ENCODE data around the gene CAPN12.

CAPN12 gene

DNA sequence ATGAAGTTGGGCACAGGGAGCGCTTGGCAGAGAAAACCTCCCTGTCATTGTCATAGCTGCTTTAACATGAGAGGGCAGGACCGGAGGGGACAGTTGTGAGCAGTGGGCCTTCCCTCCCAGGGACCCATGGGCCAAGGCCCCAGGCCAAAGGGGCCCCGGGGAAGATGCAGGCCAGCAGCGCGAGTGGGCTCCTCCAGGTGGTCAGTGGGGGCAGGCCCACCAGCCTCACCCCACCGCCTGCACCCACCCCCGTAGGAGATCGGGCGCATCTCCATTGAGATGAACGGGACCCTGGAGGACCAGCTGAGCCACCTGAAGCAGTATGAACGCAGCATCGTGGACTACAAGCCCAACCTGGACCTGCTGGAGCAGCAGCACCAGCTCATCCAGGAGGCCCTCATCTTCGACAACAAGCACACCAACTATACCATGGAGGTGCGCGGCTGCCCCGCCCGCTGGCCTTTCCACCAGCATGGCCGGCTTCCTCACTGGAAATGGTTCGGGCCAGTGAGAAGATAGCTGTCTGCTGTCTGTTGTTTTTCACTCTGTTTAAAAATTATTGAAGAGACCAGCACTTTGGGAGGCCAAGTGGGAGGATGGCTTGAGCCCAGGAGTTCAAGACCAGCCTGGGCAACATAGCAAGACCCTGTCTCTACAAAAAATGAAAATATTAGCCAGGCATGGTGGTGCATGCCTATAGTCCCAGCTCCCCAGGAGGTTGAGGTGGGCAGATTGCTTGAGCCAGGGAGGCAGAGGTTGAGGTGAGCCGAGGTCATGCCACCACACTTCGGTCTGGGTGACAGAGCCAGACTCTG, 18.6 kb downstream of the CAPN12 start:
- DNase-seq, result no peak

DNA sequence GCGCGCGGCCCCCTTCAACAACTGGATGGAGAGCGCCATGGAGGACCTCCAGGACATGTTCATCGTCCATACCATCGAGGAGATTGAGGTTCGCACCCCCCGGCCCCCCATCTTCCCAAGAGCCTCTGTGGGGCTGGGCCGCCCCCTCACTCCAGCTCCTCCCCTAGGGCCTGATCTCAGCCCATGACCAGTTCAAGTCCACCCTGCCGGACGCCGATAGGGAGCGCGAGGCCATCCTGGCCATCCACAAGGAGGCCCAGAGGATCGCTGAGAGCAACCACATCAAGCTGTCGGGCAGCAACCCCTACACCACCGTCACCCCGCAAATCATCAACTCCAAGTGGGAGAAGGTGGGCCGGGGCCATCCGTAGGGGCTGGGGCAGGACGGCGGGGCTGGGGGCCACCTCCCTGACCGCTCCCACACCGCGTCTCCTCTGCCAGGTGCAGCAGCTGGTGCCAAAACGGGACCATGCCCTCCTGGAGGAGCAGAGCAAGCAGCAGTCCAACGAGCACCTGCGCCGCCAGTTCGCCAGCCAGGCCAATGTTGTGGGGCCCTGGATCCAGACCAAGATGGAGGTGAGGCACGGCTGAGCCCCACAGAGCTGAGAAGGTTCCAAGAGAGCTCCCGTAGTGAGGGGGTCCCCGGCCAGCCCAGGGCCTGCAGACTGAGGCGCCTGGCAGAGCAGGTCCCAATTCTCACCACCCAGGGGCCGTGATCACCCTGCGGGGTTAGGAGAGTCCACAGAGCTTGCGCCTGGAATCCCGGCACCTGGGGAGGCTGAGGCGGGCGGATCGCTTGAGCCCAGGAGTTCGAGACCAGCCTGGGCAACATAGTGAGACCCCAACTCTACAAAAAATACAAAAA, 20.1 kb downstream of the CAPN12 start:
- DNase-seq, result no peak

DNA sequence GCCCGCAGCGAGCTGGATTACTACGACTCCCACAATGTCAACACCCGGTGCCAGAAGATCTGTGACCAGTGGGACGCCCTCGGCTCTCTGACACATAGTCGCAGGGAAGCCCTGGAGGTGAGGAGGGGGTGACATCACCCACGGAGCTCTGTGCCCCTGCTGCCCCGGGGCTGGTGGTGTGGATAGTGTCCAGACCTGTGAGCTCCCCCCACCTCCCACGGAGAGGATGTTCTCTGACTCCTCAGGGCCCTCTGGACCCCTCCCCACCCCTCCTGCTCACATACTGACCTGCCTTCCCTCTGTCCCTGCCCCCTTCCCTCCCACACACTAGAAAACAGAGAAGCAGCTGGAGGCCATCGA, 20.7 kb downstream of the CAPN12 start:
- DNase-seq, result no peak

DNA sequence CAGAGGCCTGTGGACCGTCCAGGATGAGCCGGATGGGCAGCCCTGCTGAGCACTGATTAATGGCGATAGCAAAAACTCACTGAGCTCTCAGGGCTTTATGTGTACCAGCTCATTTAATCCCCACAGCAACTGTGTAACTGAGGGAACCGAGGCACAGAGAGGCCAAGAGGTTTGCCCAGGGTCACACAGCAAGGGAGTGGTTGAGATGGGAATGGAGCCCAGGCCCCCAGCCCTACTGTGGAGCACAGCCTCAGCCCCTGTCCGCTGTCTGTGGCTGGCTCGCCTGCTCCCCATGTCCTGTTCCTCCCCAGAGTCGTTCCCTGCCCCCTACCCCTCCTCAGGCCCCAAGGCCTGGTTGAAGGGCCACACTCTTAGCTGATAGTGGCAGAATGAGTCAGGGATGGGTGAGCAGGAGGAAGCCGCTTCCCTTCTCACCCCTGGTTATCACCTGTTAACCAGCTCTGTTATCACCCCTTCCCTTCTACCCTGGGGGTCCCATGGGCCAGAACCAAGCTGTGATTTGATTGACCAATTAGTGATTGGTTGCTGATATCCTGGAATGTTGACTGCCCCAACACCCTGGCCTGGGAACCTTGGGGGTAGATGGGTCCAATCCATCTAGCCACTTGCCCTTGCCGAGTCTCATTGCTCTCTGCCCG, 21.2 kb downstream of the CAPN12 start:
- no peak for DNase-seq

DNA sequence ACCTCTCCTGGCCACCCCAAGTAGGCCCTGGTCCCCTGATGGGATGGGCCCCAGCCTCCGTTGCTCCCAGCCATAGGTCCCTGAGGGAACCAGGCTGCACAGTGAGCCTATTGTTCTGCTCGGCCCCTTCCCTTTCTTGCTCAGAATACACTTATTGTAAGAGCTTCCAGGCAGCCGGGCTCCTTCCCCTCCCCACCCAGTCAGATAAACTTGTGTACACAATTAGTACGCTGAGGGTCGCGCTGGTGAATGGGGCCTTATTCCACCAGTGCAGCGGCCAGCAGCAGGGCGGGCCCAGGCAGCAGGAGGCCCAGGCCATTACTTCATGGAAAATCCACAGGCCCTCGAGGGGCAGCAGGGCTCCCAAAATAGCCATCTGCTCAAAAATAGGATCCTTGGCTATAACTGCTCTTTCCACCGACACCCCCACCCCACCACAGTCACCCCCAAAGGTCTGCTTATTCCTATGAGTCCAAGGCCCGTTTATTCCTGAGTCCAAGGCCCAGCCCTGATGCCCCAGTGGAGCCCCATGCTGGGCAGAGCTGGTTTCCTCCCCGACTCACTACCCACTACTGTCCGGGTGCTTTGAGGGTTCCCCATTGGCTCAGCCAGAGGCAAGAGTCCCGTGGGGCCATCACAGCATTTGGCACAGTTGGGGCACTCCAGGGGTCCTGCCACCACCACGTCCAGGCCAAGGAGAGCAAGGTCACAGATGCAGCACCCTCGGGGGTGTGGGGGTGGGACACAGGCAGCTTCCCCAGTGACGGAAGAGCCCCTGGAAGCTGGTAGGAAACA, 22.1 kb downstream of the CAPN12 start:
- no peak for DNase-seq

DNA sequence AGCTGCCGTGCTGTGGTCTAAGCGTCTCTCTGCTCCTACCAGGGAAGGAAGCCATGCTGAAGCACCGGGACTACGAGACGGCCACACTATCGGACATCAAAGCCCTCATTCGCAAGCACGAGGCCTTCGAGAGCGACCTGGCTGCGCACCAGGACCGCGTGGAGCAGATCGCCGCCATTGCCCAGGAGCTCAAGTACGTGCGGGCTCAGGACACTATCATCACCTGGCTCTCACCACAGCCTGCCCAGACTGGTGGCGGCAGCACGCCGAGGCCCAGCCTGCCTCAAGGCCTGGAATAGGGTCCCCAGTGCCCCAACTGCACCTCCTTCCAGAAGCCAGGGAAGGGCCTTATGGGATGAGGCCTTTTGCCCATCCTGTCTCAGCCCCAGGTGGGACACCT, 22.8 kb downstream of the CAPN12 start:
- DNase-seq, result no peak

DNA sequence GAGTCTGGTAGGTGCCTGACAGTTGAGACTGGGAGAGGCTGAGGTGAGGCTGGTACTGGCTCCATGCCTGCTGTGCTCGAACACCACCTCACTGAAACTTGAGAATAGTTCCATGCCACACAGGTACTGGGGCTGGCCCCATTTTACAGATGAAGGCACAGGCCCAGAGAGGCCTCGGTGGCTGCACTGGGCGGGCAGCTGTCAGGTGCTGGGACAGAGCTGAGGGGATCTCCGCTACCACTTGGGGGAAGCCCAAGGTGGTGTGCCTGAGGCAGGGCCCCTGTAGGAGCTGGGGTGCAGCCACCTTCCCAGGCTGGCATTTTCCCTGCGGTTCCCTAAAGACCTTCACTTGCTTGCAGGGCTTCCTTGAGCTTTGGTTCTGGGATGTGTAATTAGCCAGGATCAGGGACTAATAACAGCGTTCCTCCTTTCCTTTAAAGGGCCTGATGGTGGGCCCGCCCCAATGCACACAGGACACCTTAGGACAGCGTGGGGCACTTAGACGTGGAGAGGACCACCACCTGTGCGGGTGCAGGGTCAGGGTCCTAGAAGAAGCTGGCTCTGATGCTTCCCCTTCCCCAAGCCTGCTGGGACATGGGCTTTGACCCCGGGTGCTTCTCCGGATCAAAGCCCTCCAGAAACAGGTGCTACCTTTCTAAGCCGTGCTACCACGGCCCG, 23.6 kb downstream of the CAPN12 start:
- DNase-seq, result no peak

DNA sequence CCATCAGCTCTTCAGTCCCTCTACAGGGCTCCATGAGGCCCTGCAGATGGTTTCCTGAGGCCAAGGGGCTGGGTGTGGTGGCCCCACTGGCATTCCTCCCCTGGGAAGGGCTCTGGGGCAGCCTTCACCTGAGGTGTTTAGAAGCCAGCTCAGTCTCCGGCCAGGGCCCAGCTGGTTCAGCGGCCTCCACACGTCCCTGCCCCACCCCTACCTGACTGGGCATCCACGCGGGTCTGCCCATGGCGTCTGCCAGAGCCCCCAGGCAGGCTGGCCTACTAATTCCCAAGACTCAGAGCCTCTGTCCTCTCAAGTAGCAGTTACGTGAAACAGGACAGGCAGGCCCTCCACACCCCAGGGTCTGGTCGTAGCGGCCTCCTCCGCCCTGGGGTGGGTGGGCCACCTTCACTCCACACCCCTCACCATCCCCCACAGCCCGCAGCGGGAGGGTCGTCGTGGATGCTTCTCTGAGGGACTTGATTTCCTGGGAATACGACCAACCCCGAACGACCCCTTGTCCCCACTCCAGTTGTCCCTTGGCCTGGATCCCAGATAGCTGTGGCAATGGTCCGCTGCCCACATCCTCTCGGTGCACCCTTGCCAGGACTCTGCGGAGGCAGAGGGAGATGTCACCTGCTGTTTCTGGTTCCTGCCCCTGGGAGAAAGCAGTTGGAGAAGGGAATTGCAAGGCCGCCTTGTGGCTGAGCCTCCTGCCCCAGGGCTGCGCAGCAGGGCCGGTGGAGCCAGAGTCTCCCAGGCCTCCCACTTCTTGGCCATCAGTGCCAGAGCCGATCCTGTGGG, 24.3 kb downstream of the CAPN12 start:
- DNase-seq, result no peak

DNA sequence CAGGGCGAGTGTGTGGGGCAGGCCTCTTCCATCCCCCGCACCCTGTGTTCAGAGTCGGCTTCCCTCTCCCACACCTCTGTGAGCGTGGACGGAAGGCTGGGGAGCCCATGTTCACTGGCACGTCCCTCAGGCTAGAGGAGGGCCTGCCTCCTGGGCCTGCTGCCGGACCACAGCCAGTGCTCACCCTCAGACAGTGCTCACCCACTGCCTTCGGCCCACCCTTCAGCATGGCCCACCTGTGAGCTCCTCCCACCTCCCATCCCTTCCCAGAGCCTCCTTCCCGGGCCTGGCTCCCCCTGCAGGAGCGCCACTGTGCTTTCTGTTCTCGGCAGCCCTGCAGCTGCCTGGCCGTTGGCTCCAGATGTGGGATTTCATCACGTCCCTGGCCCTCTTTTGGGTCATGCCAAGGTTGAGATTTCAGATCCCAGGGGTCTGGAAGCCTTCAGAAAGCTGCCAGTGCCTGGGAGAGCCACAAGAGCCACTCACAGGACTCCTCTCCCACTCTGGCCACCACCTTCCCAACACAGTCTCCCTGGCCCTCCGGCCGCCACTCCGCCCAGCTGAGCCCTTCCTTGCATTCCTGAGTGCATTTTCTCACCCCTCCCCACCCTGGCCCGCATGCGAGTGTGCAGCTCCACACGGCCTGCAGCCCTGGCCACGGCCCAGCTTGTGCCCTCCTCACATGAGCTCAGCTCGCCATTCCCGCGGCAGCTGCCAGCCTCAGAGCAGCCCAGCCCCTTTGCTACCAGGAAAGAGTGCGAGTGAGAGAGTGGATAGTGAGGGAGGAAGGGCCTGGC, 25.3 kb downstream of the CAPN12 start:
- no peak for DNase-seq

DNA sequence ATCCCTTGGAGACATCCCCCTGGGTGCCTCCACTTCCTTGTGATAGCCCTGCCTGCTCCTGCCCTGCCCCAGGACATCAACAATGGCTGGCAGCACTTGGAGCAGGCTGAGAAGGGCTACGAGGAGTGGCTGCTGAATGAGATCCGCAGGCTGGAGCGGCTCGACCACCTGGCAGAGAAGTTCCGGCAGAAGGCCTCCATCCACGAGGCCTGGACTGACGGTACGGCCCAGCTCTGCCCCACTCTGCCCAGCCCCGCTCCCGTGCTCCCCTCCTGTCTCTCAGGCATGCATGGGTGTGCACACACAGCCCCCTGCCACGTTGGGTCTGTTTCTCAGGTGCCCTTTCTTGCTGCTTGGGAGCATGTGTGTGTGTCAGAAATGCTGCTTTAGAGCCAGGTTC, 26.4 kb downstream of the CAPN12 start:
- no peak for DNase-seq

DNA sequence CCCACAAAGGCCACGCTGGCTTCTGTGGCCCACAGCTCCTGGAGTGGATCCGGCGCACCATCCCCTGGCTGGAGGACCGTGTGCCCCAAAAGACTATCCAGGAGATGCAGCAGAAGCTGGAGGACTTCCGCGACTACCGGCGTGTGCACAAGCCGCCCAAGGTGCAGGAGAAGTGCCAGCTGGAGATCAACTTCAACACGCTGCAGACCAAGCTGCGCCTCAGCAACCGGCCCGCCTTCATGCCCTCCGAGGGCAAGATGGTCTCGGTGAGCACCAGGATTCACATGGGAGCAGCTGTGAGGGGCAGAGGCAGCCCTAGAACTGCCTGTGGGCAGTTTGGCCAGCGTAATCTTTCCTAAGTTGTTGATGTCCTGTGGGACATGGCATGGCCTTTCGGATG, 27.2 kb downstream of the CAPN12 start:
- no peak for DNase-seq

DNA sequence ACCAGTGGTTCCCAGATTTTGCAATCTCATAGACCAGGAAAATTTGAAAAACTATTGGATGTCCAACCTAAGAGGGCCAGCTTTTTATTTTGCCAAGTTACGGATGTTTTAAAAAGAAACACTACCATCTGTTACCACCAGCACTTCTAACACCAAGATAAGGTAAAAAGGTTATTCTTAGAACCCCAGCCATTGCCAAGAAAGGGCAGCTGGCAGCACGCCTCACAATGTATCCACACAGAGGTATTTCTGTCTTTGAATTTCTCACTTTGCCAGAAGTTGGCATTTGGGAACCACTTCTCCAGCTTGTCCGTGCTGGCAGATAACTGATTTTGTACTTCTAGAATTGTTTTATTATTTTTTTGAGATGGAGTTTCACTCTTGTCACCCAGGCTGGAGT, 28.7 kb downstream of the CAPN12 start:
- no peak for DNase-seq

DNA sequence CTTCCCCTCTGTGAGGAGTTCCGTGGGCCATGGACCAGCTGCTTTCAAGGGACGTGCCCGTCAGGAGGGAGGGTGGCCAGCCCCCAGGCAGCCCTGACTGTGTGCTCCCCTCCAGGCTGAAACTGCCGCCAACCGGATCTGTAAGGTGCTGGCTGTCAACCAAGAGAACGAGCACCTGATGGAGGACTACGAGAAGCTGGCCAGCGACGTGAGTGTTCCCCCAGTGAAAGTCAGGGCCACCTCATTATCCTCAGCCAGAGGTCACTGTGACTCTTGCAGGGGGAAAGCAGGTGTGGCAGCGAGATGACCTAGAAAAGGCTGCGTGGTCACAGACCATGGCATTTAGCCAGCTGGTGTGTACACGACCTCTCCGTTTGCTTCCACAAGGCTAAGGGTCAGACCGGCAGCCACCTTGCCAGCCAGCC, 29.9 kb downstream of the CAPN12 start:
- DNase-seq, result no peak

DNA sequence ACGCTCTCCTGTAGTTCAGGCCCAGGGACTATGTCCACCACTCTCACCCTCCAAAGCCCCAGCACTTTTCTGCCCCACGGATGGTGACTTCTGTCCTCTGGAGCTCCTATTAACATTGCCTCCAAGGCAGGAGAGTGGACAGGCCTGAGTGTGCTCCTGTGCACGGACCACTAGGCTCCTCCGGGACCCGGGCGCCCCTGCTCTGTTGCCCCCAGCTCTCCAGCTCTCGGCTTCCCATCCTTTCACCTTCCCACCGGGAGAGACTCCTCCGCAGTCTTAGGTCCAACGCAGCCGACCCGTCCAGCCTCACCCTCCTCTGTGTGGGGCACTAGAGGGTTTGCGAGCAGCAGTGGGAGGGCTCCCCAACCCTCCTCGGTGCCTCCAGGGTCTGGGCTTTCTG, 30.4 kb downstream of the CAPN12 start:
- no peak for DNase-seq

DNA sequence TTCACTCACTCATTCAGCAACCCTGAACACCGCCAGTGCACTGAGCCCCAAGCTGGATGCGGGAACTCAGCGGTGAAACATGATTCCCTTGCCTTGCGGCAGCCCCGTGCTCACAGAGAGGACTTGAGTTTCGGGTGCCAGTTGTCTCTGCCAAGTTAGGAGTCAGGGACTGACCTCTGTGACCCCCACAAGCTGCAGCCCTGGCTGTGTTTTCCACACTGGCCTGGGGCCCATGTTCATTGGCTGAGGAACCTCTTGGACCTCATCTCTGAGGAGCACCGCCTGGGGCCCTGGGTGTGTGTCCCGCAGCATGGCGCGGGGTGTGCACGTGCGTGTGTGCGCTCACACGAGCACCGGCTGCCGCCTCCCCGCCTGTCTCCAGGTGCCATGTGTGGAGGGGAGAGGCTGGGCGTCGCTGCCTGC, 31.0 kb downstream of the CAPN12 start:
- DNase-seq, result no peak

DNA sequence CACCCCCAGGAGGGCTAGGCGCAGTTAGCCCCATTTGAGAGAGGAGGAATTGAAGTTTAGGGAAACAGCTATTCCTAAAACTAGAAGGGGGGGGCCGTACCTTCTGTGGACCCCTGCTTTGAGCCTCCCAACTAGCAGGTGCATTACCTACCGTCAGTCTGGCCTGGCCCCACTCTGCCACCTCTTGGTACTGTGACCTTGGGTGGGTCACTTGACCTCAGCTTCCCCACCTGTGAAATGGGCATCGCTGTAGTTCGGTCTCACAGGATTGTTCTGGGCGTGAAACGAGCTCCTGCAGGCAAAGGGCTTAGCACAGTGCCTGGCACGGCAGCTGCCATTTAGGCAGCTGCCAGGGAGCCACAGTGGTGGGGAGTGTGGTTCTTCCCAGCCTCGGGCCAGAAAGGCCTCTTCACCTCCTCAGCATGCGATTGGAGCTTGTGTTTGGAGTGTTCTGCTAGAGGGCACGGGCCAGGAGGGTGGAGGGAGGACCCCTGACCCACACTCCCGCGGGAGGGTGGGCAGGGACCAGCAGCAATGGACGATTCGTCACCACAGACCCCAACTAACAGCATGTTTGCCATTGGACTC, 32.0 kb downstream of the CAPN12 start:
- DNase-seq, result no peak

DNA sequence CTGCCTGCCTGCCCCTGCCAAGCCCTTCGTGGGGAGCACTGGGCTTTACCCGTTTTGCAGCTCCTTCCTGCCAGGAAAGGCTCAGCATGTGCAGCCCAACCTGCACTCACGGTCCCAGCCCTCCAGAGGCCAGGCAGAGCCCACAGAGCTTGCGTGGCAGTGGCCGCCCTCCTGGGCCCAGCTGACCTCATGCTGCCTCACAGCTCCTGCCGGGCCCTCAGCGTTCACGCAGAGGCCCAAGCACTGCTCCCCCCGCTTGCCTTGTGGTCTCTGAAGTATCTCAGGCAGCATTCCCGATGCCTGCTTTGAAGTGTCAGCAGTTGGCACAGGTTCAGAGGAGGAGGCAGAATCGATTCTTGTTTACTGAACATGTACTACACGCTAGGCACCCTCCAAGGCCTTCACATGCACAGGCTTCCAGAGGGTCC, 32.5 kb downstream of the CAPN12 start:
- peak; percentile 90 for DNase-seq

DNA sequence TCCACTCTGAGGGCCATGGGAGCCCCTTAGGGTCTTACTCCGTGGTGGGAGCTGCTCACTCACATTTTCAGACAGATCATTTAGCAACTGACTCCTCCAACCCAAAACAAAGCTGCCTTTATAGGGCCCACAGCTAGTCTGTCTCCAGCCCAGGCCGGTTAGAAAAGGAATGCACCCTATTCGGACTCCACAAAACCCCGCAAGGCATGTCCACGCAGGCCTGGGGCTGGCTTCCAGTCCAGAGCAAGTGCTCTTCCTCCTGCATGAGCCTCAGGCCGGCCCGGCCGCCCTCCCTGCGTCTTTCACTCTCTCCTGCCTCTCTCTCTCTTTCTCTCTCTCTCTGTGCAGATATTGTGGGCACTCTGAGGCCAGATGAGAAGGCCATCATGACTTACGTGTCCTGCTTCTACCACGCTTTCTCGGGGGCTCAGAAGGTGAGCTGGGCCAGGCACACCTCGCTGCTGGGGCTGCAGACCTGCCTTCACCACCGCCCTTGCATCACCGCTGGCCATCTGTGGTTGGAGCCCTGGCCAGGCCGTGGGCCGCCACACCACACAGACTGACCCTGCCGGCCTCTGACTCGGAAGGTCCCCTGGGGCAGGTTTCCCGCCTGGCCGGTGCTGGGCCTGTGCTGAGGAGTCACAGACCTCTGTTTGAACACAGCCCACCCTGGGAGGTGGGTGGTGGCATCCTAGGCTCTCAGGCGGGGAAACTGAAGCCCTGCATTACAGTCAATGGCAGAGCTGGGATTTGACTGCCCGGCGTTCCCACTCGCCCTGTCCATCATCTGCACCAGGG, 33.1 kb downstream of the CAPN12 start:
- no peak for DNase-seq

DNA sequence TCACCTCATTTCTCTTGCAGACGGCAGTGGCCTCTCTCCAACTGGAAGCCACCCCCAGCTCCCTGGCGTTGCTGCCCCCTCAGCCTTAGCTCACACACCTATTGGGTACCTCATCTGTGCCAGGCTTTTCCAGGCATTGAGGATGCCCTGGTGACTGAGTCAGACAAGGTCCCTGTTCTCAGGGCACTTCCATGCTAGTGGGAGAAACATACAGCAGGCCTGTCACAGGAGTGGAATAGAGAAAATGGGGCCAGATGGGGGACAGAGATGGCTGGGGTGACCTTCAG, 33.9 kb downstream of the CAPN12 start:
- DNase-seq, result no peak

Data from HCEC 1CT (cell line).